HG03571 (cell line): Measurements from ENCODE around the gene BORA.
"Not testable (repeated sequence)": the region's sequence is repeated elsewhere in the genome, so short reads cannot be mapped to it uniquely, and the experiment has no call there.

Source experiments
- ATAC-seq: cut with Tn5 transposase; IDR thresholded peaks from one replicate; pipeline ENCODE4 v1.9.1; 2021; ENCODE audit not compliant: unreplicated experiment

BORA gene

DNA sequence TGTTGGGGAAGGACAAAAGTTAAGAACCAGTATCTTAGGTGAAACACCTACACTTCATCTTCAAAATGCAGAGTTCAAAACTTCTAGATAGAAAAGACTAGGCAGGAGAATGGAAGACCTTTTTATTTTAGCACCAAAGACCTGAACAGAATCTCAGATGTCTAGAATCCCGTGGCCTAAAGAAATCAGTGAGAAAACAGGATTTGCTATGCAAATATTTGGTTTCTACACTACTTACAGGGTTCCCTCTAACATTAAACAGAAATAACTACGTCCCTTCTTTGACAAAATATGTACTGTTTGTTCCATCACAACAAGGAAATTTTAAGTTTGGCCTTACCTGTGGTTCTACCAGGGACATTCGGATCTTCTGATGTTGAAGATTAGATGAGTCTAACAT is 32.5 kb downstream of the BORA start:
- ATAC-seq: no peak

DNA sequence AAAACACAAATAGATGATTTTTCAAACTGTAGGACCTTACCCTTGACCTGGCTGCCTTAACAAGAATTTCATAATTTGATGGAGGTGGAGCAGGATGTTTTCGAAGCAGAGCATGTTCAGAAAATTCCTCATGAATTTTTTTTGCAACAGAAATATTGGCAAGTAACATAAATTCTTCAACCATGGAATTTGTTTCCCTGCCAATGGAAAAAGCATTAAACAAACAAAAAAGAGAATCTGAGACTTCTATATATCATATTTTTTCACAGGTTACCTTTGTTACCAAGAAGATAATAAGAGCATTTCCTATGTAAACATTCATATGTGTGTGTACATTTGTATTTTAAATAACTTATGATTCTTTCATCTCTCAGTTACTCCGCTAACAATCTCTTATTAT is 35.7 kb downstream of the BORA start:
- no peak for ATAC-seq

GRCh38 chr13:72774019-72774418 is 46.3 kb downstream of the BORA start:
- no peak for ATAC-seq

- ATAC-seq: peak; percentile 97
Observed at GRCh38 chr13:72781451-72782439, 54.0 kb downstream of the BORA start, which contains the start of the genes DIS3 and PIBF1. Gene DIS3 (minus strand): TSS chr13:72781900. CDS start chr13:72781832, 68 bp downstream. Gene PIBF1 (plus strand): TSS chr13:72782133. CDS start chr13:72783470, 1,337 bp downstream.

GRCh38 chr13:72782717-72783116 is 55.0 kb downstream of the BORA start:
- ATAC-seq: no peak

DNA sequence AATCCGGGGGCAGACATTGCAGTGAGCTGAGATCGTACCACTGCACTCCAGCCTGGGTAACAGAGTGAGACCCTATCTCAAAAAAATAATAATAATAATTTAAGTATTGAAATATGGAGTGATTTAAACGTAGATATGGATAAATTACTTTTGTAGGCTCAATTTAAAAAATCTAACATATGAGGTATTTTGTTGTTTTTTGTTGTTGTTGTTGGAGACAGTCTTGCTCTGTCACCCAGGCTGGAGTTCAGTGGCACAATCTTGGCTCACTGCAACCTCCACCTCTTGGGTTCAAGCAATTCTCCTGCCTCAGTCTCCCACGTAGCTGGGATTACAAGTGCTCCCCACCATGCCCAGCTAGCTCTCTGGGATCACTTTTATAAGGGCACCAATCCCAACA is 57.0 kb downstream of the BORA start:
- not testable (repeated sequence) for ATAC-seq

DNA sequence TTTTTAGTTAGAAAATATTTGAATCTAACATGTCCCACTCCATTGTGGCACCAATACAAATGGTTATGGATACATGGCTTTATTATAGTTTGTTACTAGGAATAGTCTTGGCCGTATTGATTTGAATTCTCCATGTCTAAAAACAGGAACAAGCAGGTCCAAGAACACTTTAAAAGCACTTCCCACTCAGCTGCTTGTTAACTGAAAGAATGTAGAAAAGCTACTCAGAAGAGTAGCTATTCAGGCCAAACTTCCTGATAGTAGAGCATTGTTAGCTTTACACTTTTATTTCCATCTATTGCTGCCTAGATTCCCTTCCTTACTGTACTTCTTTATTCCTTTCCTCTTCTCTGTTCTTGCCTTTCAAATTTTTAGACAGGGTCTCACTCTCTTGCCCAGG is 61.1 kb downstream of the BORA start:
- no peak for ATAC-seq

GRCh38 chr13:72792640-72793039 is 64.9 kb downstream of the BORA start:
- no peak for ATAC-seq

DNA sequence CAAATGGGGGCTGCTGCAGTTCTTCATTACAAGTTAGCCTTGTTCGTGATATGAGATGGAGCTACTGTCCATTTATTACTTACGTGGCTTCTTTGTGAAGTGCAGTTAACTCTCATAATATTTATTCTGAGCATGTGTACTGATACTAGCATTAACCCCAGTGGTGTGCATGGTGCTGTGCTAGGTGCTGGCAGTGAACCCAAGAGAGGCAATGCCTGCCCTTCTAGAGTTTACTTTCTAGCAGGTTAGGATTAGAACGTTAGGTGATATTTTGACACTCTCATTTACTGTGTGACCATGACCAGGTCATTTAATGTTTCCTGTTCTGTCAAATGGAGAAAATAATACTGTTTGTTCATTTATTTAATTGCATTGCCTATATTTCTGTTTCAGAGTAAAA is 71.1 kb downstream of the BORA start:
- ATAC-seq: no peak

- ATAC-seq: no peak
Observed at GRCh38 chr13:72804301-72804700, 76.6 kb downstream of the BORA start.
